Esophagus muscularis mucosa (tissue), 4 donors: Measurements from ENCODE around the gene SIX3.

Experiments used
- CTCF ChIP-seq, 3 experiments: fragments of 200-600 bp in 2 of 3; fragments of 450-650 bp in 1 of 3; sonication (generic) in 2 of 3; IDR thresholded peaks; one replicate each; pipeline ENCODE4 v1.5.1; 2017 to 2019; ENCODE audit warnings: antibody characterized with exemption in 3 of 3, mild to moderate bottlenecking in 2 of 3, moderate library complexity in 1 of 3
- EP300 ChIP-seq: sonication (generic); formaldehyde crosslinking; IDR thresholded peaks from one replicate; pipeline ENCODE4 v1.6.1; 2017; ENCODE audit warnings: antibody characterized with exemption
- POLR2A ChIP-seq: fragments of 450-650 bp; IDR thresholded peaks from one replicate; pipeline ENCODE4 v1.6.1; 2017; ENCODE audit warnings: antibody characterized with exemption, moderate library complexity, mild to moderate bottlenecking, low read depth
- POLR2AphosphoS5 ChIP-seq, 2 donors: sonication (generic); formaldehyde crosslinking; IDR thresholded peaks; one replicate each; pipeline ENCODE4 v1.6.1; 2017; ENCODE audit warnings: antibody characterized with exemption in 2 of 2

GRCh38 chr2:44970846-44971450 lies 29.4 kb downstream of the SIX3 start:
- TF ChIP-seq CTCF (IDR thresholded peaks at IDR 0.05): no peak
- no peak for TF ChIP-seq POLR2A
- TF ChIP-seq EP300: no peak
- no peak for TF ChIP-seq POLR2AphosphoS5 (IDR thresholded peaks at IDR 0.05)
